Kidney epithelial cell (primary cell): ENCODE data around the gene ADPRHL1. TPM values are rescaled to one million over a fixed set of nuclear protein-coding genes. Genes with fewer than 3 reads are reported as not detected.
"Not testable (repeated sequence)": the region's sequence is repeated elsewhere in the genome, so short reads cannot be mapped to it uniquely, and the experiment has no call there.

Experiments
- DNase-seq: peaks from one replicate; pipeline ENCODE4 v3.0.0-alpha.2; 2010; ENCODE audit warnings: low read depth
- H3K27me3 ChIP-seq: 2 replicates; pipeline ENCODE4 v1.6.0; 2011; ENCODE audit warnings: low read length; ENCODE audit not compliant: control insufficient read depth, insufficient read depth
- H3K36me3 ChIP-seq: 2 replicates; pipeline ENCODE4 v1.5.1; 2011; ENCODE audit warnings: low read length; ENCODE audit not compliant: control insufficient read depth, insufficient read depth
- H3K4me3 ChIP-seq: 2 replicates; pipeline ENCODE4 v1.5.1; 2011; ENCODE audit warnings: low read depth, mild to moderate bottlenecking, control low read depth, low read length
- total RNA-seq: library from RNA; depleted of rRNA; stranded (reverse); fragments of >200 nt; gene quantifications from 2 replicates; pipeline ENCODE4 v1.2.3, GENCODE V29; 2015
- TF ChIP-seq, protein P1 (sequence below): IDR thresholded peaks from 2 replicates; pipeline ENCODE4 v1.5.1; 2011; ENCODE audit warnings: mild to moderate bottlenecking, moderate library complexity, low read length, control low read depth, inconsistent platforms; ENCODE audit not compliant: insufficient read depth, poor library complexity, severe bottlenecking

ADPRHL1 gene
- total RNA-seq, 1 donor from 2014 or later = 0.84 TPM

DNA sequence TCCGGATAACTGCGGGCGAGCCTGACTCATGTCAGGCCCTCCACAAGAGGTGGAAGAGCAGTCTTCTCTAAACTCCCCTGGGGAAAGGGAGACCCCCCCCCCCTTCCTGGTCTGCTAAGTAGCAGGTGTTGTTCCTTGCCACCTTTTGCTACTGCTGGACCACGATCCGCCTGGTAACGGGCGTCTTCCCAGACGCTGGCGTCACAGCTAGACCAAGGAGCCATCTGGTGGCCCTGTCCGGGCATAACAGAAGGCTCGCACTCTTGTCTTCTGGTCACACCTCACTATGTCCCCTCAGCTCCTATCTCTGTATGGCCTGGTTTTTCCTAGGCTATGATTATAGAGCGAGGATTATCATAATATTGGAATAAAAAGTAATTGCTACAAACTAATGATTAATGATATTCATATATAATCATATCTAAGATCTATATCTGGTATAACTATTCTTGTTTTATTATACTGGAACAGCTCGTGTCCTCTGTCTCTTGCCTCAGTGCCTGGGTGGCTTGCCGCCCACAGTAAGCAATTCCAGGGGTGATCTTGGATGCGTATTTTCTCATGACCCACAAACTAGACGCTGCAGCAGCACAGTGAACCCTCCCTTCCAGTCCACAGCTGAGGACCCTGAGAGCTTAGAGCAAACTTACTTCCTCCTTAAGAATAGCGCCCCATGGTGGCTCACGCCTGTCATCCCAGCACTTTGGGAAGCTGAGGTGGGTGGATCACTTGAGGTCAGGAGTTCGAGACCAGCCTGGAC, 2.2 kb downstream of the ADPRHL1 start:
- DNase-seq, H3K4me3 ChIP-seq, H3K27me3 ChIP-seq, H3K36me3 ChIP-seq: not testable (repeated sequence)
- TF ChIP-seq, protein P1, sequence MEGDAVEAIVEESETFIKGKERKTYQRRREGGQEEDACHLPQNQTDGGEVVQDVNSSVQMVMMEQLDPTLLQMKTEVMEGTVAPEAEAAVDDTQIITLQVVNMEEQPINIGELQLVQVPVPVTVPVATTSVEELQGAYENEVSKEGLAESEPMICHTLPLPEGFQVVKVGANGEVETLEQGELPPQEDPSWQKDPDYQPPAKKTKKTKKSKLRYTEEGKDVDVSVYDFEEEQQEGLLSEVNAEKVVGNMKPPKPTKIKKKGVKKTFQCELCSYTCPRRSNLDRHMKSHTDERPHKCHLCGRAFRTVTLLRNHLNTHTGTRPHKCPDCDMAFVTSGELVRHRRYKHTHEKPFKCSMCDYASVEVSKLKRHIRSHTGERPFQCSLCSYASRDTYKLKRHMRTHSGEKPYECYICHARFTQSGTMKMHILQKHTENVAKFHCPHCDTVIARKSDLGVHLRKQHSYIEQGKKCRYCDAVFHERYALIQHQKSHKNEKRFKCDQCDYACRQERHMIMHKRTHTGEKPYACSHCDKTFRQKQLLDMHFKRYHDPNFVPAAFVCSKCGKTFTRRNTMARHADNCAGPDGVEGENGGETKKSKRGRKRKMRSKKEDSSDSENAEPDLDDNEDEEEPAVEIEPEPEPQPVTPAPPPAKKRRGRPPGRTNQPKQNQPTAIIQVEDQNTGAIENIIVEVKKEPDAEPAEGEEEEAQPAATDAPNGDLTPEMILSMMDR = peak; percentile 31

DNA sequence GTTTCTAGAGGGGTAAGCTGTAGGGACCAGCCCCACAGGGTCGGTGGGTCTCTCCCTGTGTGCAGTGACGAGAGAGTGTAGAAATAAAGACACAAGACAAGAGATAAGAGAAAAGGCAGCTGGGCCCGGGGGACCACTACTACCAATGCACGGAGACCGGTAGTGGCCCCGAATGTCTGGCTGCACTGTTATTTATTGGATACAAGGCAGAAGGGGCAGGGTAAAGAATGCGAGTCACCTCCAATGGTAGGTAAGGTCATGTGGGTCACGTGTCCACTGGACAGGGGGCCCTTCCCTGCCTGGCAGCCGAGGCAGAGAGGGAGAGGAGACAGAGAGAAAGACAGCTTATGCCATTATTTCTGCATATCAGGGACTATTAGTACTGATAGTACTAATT, 2.9 kb downstream of the ADPRHL1 start:
- DNase-seq, H3K36me3 ChIP-seq, H3K4me3 ChIP-seq, H3K27me3 ChIP-seq: not testable (repeated sequence)

DNA sequence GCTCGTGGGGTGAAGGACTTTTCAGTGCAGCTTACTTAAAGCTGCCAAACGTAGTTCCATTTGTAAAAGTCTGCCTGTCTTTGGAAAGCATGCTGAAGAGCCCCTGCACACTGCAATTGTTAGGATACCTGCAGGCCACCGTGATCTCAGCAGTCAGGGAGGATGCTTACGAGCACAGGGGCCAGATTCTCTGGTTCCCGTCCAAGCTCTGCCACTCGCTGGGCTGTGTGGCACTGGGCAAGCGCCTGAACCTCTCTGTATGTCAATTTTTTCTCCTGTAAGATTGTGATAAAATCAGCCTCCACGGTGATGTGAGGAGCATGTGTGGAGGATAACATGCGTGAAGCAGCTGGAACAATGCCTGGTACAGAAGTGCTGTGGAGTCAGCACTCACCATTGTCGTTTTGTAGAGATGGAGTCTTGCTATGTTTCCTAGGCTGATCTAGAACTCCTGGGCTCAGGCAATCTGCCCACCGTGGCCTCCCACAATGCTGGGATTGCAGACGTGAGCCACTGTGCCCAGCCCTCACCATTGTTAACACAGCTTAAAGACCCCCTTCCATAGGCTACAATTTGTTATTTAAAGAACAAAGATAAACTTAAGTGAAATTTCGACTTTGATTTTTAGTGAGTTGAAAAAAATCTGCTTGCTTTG, 3.5 kb downstream of the ADPRHL1 start:
- TF ChIP-seq, protein P1 = no peak
- DNase-seq = no peak
- no peaks in the 10 kb centered on the region for H3K27me3 ChIP-seq
- no peak overlapping the region for H3K4me3 ChIP-seq
- H3K36me3 ChIP-seq = no peaks in the 10 kb centered on the region

DNA sequence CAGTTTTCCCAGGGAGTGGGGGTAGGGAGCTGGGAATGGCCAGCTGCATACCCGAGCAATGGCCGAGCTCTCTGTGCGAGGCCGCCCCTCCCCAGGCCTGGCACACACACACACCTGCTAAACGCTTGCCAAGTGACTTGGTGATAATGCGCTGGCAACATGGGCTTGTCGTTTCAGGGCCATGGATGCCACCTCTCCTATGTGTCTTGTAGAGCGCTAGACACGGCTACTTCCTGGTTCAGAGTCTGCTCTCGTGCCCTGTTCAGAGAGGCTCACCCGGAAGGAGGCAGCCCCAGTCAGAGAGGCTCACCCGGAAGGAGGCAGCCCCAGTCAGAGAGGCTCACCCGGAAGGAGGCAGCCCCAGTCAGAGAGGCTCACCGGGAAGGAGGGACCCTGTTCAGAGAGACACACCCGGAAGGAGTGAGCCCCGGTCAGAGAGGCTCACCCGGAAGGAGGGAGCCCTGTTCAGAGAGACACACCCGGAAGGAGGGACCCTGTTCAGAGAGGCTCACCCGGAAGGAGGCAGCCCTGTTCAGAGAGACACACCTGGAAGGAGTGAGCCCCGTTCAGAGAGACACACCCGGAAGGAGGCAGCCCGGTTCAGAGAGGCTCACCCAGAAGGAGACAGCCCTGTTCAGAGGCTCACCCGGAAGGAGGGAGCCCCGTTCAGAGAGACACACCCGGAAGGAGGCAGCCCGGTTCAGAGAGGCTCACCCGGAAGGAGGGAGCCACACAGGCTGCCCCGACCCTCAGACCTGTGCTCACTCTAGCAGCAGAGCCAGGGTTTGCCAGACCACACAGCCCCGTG, 4.2 kb downstream of the ADPRHL1 start:
- Histone ChIP-seq H3K4me3 (no peak overlapping the region), H3K27me3 (no peaks in the 10 kb centered on the region), H3K36me3 (no peaks in the 10 kb centered on the region)
- TF ChIP-seq, protein P1 = no peak
- DNase-seq = no peak

DNA sequence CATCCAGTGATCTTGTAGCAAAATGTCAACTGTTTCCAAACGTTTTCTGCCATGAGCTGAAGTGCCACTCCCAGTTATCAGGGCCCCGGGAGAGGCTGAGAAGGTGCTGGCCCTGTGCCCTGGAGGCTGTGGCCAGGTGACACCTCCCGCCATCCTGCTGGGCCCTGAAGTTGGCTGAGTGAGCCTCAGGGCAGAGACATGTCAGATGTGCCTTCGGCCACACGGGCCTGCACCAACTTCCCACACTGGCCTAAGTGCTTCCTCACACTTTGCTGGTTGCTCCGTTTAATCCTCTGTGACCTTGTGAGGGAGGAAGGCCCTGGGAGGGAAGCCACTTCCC, 4.8 kb downstream of the ADPRHL1 start:
- no peak overlapping the region for H3K4me3 ChIP-seq
- H3K27me3 ChIP-seq = no peaks in the 10 kb centered on the region
- TF ChIP-seq, protein P1 = no peak
- DNase-seq = no peak
- no peaks in the 10 kb centered on the region for H3K36me3 ChIP-seq

DNA sequence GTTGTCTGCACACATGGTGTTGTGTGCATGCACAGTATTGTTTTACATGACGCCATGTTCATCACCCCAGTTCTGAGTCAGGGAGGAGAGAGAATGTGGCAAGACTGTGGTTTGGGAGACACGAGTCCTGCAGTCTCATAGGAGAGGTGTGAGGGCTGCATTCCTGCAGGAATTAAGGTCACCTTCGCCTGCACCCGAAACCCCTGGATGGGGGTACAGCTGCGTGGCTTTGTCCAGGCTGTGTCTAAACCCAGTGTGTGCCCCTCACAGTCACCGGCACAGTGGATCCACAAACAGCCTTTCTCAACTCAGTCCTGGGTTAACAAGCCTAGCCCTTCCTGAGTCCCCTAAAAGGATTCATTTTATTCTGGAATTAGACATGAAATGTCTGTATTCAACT, 5.7 kb downstream of the ADPRHL1 start:
- TF ChIP-seq, protein P1 = no peak

More for the DNA sequence above, 5.7 kb downstream of the ADPRHL1 start:
- H3K27me3 ChIP-seq = no peaks in the 10 kb centered on the region
- no peak overlapping the region for H3K4me3 ChIP-seq
- H3K36me3 ChIP-seq = no peaks in the 10 kb centered on the region
- DNase-seq = no peak
